ENCODE data around the gene TRIM34.
"Not testable (repeated sequence)": the region's sequence is repeated elsewhere in the genome, so short reads cannot be mapped to it uniquely, and the experiment has no call there.

The TRIM34 gene

GRCh38 chr11:5624489-5625279, at the start of gene TRIM34:
TSS of gene TRIM34 (plus strand) at chr11:5625001. CDS start at chr11:5632332, 7,331 bp downstream.
- no peak for DNase-seq

GRCh38 chr11:5575152-5575551, 49.6 kb upstream of the TRIM34 start:
- no peak for DNase-seq

- DNase-seq: no peak
Observed at GRCh38 chr11:5577101-5577500, 47.7 kb upstream of the TRIM34 start.

- no peak for DNase-seq
Observed at GRCh38 chr11:5580577-5580976, 44.2 kb upstream of the TRIM34 start, which contains the start of gene OR52B6. TSS of gene OR52B6 (plus strand) at chr11:5580877. CDS start at chr11:5580877, 0 bp downstream.

GRCh38 chr11:5581014-5581413, 43.8 kb upstream of the TRIM34 start:
- no peak for DNase-seq

- not testable (repeated sequence) for DNase-seq
Observed at GRCh38 chr11:5584458-5584857, 40.3 kb upstream of the TRIM34 start.

GRCh38 chr11:5589906-5590305, 34.9 kb upstream of the TRIM34 start:
- DNase-seq: not testable (repeated sequence)

GRCh38 chr11:5591613-5592012, 33.2 kb upstream of the TRIM34 start:
- DNase-seq: no peak

GRCh38 chr11:5592615-5593014, 32.2 kb upstream of the TRIM34 start:
- no peak for DNase-seq

- DNase-seq: no peak
Observed at GRCh38 chr11:5593146-5593545, 31.7 kb upstream of the TRIM34 start.

GRCh38 chr11:5596607-5597201, 28.1 kb upstream of the TRIM34 start, which contains the start of gene TRIM6:
TSS of gene TRIM6 (plus strand) at chr11:5596637. CDS start at chr11:5596898, 261 bp downstream.
- DNase-seq: no peak

- DNase-seq: no peak
Observed at GRCh38 chr11:5597953-5598352, 26.8 kb upstream of the TRIM34 start.

- no peak for DNase-seq
Observed at GRCh38 chr11:5600374-5600851, 24.4 kb upstream of the TRIM34 start.

GRCh38 chr11:5602791-5603190, 22.0 kb upstream of the TRIM34 start:
- not testable (repeated sequence) for DNase-seq

GRCh38 chr11:5603326-5603725, 21.5 kb upstream of the TRIM34 start:
- no peak for DNase-seq

- DNase-seq: no peak
Observed at GRCh38 chr11:5604896-5605295, 19.9 kb upstream of the TRIM34 start.

GRCh38 chr11:5605849-5606248, 19.0 kb upstream of the TRIM34 start:
- no peak for DNase-seq

GRCh38 chr11:5608808-5609207, 16.0 kb upstream of the TRIM34 start:
- no peak for DNase-seq

GRCh38 chr11:5610446-5610845, 14.4 kb upstream of the TRIM34 start:
- DNase-seq: no peak

GRCh38 chr11:5611627-5612026, 13.2 kb upstream of the TRIM34 start:
- DNase-seq: no peak

GRCh38 chr11:5618807-5619206, 6.0 kb upstream of the TRIM34 start:
- no peak for DNase-seq

- DNase-seq: no peak
Observed at GRCh38 chr11:5620651-5621521, 3.9 kb upstream of the TRIM34 start.

GRCh38 chr11:5621580-5621979, 3.2 kb upstream of the TRIM34 start:
- no peak for DNase-seq

All from NCI-H1436 treated with DMSO at 0.1 percent for 48 hours (cell line).